Measurements from ENCODE around the gene SOD2. TPM values are rescaled to one million over a fixed set of nuclear protein-coding genes. Genes with fewer than 3 reads are reported as not detected.

Gene SOD2
- total and polyA plus RNA-seq, 9 of the 15 experiments (the other 6 are each of a cell fraction or from before 2014, with no cell fraction given): 39.8 to 140 (median 95.8) TPM

- TF ChIP-seq CHD7 (IDR thresholded peaks at IDR 0.05; ENCODE audit: low read depth, low read length) (no peak), NKRF (IDR thresholded peaks at IDR 0.05; ENCODE audit: borderline replicate concordance) (no peak), ETV1 (tag; conservative IDR thresholded peaks at IDR 0.05; ENCODE audit: low read depth) (no peak), RNF2 (IDR thresholded peaks at IDR 0.05) (no peak), KLF16 (IDR thresholded peaks at IDR 0.05) (peak; percentile 79), SMC3 (conservative IDR thresholded peaks at IDR 0.05; ENCODE audit: insufficient read depth, low read depth, low read length) (peak; percentile 53), EP400 (IDR thresholded peaks at IDR 0.05) (peak; percentile 23; the same call in 1 of the 2 replicates), MBD2 (IDR thresholded peaks at IDR 0.05; ENCODE audit: borderline replicate concordance, low read depth) (no peak), ZFP1 (CRISPR knock-in tag; IDR thresholded peaks at IDR 0.05) (no peak), ZEB2 (IDR thresholded peaks at IDR 0.05) (no peak), MIER1 (IDR thresholded peaks at IDR 0.05; ENCODE audit: low read depth) (no peak), SETDB1 (IDR thresholded peaks at IDR 0.05; ENCODE audit: low read length) (no peak), EWSR1 (IDR thresholded peaks at IDR 0.05; ENCODE audit: borderline replicate concordance, low read depth, partially characterized antibody) (no peak)
- TF ChIP-seq, protein P1, sequence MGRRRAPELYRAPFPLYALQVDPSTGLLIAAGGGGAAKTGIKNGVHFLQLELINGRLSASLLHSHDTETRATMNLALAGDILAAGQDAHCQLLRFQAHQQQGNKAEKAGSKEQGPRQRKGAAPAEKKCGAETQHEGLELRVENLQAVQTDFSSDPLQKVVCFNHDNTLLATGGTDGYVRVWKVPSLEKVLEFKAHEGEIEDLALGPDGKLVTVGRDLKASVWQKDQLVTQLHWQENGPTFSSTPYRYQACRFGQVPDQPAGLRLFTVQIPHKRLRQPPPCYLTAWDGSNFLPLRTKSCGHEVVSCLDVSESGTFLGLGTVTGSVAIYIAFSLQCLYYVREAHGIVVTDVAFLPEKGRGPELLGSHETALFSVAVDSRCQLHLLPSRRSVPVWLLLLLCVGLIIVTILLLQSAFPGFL (CRISPR knock-in tag; IDR thresholded peaks at IDR 0.05): no peak
Measured at GRCh38 chr6:159691133-159691962, 1.7 kb downstream of the SOD2 start (continued).
